Neural cell (in vitro differentiated cells): ENCODE data around the gene PTPRK. TPM values are rescaled to one million over a fixed set of nuclear protein-coding genes. Genes with fewer than 3 reads are reported as not detected.

Experiments used
- H2AFZ ChIP-seq: fragments of 200-600, 300-800 bp; sonication (generic), shearing (Covaris generic); 2 replicates; pipeline ENCODE4 v1.6.0; 2014; ENCODE audit warnings: low read depth, mild to moderate bottlenecking, antibody characterized with exemption, low read length, moderate library complexity
- H3F3A ChIP-seq: fragments of 200-600 bp; shearing (Covaris generic); 2 replicates; pipeline ENCODE4 v1.6.1; 2016; ENCODE audit warnings: mild to moderate bottlenecking, moderate library complexity, mixed read lengths, antibody characterized with exemption, low read length; ENCODE audit not compliant: insufficient read depth, poor library complexity, severe bottlenecking
- H3K27ac ChIP-seq: fragments of 200-600, 300-800 bp; sonication (generic), shearing (Covaris generic); 2 replicates; pipeline ENCODE4 v1.5.1; 2014; ENCODE audit warnings: mild to moderate bottlenecking, low read length, moderate library complexity
- H3K27me3 ChIP-seq: fragments of 300-800, 200-600 bp; sonication (generic), shearing (Covaris generic); 2 replicates; pipeline ENCODE4 v1.6.0; 2014; ENCODE audit warnings: mild to moderate bottlenecking, low read depth, low read length, moderate library complexity; ENCODE audit not compliant: insufficient read depth
- H3K36me3 ChIP-seq: fragments of 300-800, 200-600 bp; sonication (generic), shearing (Covaris generic); 2 replicates; pipeline ENCODE4 v1.5.1; 2014; ENCODE audit warnings: mild to moderate bottlenecking, antibody characterized with exemption, low read length, moderate library complexity; ENCODE audit not compliant: insufficient read depth
- H3K4me2 ChIP-seq: fragments of 300-800, 200-600 bp; sonication (generic), shearing (Covaris generic); 2 replicates; pipeline ENCODE4 v1.6.0; 2014; ENCODE audit warnings: mild to moderate bottlenecking, low read length
- H3K4me3 ChIP-seq: fragments of 300-800, 200-600 bp; sonication (generic), shearing (Covaris generic); 2 replicates; pipeline ENCODE4 v1.5.1; 2014; ENCODE audit warnings: mild to moderate bottlenecking, low read length, moderate library complexity
- H3K79me2 ChIP-seq: fragments of 200-600 bp; shearing (Covaris generic); replicated peaks from 2 replicates; pipeline ENCODE4 v1.6.0; 2014; ENCODE audit warnings: mild to moderate bottlenecking, low read length, moderate library complexity; ENCODE audit not compliant: insufficient read depth
- H3K9ac ChIP-seq: fragments of 300-800, 200-600 bp; sonication (generic), shearing (Covaris generic); 2 replicates; pipeline ENCODE4 v1.6.1; 2016; ENCODE audit warnings: mild to moderate bottlenecking, low read length, mixed read lengths
- H3K9me2 ChIP-seq: fragments of 200-600 bp; shearing (Covaris generic); 2 replicates; pipeline ENCODE4 v1.6.1; 2016; ENCODE audit warnings: mild to moderate bottlenecking, low read length, mixed read lengths; ENCODE audit not compliant: insufficient read depth
- H3K9me3 ChIP-seq: fragments of 200-600, 300-800 bp; sonication (generic), shearing (Covaris generic); 2 replicates; pipeline ENCODE4 v1.6.1; 2016; ENCODE audit warnings: mild to moderate bottlenecking, mixed run types, low read length, moderate library complexity, mixed read lengths
- H4K20me1 ChIP-seq: fragments of 200-600 bp; shearing (Covaris generic); 2 replicates; pipeline ENCODE4 v1.6.1; 2016; ENCODE audit warnings: mild to moderate bottlenecking, mixed run types; ENCODE audit not compliant: insufficient read depth
- EP300 ChIP-seq: fragments of 450-650 bp; conservative IDR thresholded peaks from 2 replicates; pipeline ENCODE4 v1.6.1; 2014; ENCODE audit warnings: antibody characterized with exemption, mild to moderate bottlenecking, moderate library complexity; ENCODE audit not compliant: poor library complexity, severe bottlenecking
- EZH2 ChIP-seq: fragments of 200-600, 300-800 bp; shearing (Covaris generic), sonication (generic); IDR thresholded peaks from 2 replicates; pipeline ENCODE4 v1.6.1; 2014; ENCODE audit warnings: antibody characterized with exemption, low read length, borderline replicate concordance, mild to moderate bottlenecking; ENCODE audit not compliant: insufficient read depth, poor library complexity, severe bottlenecking
- POLR2AphosphoS5 ChIP-seq: IDR thresholded peaks from 2 replicates; pipeline ENCODE4 v1.6.1; 2012
- REST ChIP-seq: IDR thresholded peaks from 2 replicates; pipeline ENCODE4 v1.6.1; 2012; ENCODE audit warnings: borderline replicate concordance
- SMC3 ChIP-seq: fragments of 450-650 bp; conservative IDR thresholded peaks from 2 replicates; pipeline ENCODE4 v1.6.1; 2014; ENCODE audit warnings: antibody characterized with exemption, mild to moderate bottlenecking, moderate library complexity; ENCODE audit not compliant: poor library complexity
- TAF1 ChIP-seq: IDR thresholded peaks from 2 replicates; pipeline ENCODE4 v1.6.1; 2012; ENCODE audit warnings: low read depth
- polyA plus RNA-seq: library from polyadenylated mRNA; depleted of rRNA; stranded (reverse); fragments of >200 nt; gene quantifications from 2 replicates; pipeline ENCODE4 v1.2.3, GENCODE V29; 2014
- TF ChIP-seq, protein P1 (sequence below): fragments of 450-650 bp; IDR thresholded peaks from 2 replicates; pipeline ENCODE4 v1.5.1; 2014; ENCODE audit warnings: antibody characterized with exemption, mild to moderate bottlenecking, moderate library complexity; ENCODE audit not compliant: poor library complexity, severe bottlenecking

The PTPRK gene
- polyA plus RNA-seq, 1 donor from 2014 or later = 10.4 TPM

DNA sequence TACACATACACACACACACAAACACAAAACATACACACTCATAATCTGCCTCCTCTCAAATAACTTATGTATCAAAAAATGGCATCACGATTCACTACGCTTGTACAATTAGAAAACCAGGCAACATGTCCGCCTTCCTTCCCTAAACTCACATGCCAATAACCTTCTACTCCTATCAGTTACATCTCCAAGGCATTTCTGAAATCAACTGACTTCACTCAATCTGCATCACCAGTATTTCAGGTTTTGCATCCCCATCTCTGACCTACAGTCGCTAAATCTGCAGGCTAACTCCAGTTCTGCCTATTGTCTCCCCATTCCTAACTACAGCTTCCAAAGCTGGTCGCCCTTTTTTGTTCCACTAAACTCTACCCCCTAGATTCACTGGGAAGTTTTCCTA is 217.5 kb downstream of the PTPRK start:
- Histone ChIP-seq H3K27ac (no peak overlapping the region), H3K9me3 (no peaks in the 10 kb centered on the region), H4K20me1 (no peaks in the 10 kb centered on the region), H3K4me3 (no peak overlapping the region), H3K27me3 (no peaks in the 10 kb centered on the region), H3F3A (no peaks in the 10 kb centered on the region), H3K36me3 (no peaks in the 10 kb centered on the region), H3K4me2 (no peak overlapping the region), H3K9me2 (no peaks in the 10 kb centered on the region), H3K79me2 (no peaks in the 10 kb centered on the region), H3K9ac (no peak overlapping the region), H2AFZ (no peak overlapping the region)
- TF ChIP-seq POLR2AphosphoS5 (no peak), EZH2 (no peak), TAF1 (no peak)
- TF ChIP-seq, protein P1, sequence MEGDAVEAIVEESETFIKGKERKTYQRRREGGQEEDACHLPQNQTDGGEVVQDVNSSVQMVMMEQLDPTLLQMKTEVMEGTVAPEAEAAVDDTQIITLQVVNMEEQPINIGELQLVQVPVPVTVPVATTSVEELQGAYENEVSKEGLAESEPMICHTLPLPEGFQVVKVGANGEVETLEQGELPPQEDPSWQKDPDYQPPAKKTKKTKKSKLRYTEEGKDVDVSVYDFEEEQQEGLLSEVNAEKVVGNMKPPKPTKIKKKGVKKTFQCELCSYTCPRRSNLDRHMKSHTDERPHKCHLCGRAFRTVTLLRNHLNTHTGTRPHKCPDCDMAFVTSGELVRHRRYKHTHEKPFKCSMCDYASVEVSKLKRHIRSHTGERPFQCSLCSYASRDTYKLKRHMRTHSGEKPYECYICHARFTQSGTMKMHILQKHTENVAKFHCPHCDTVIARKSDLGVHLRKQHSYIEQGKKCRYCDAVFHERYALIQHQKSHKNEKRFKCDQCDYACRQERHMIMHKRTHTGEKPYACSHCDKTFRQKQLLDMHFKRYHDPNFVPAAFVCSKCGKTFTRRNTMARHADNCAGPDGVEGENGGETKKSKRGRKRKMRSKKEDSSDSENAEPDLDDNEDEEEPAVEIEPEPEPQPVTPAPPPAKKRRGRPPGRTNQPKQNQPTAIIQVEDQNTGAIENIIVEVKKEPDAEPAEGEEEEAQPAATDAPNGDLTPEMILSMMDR = no peak

GRCh38 chr6:128295670-128296069 is 224.7 kb downstream of the PTPRK start:
- H3K36me3 ChIP-seq = no peaks in the 10 kb centered on the region
- no peaks in the 10 kb centered on the region for H4K20me1 ChIP-seq
- no peaks in the 10 kb centered on the region for H3F3A ChIP-seq
- TF ChIP-seq SMC3 (no peak), REST (no peak), TAF1 (no peak), EP300 (no peak)
- TF ChIP-seq, protein P1 = no peak
- H3K9me3 ChIP-seq = no peaks in the 10 kb centered on the region
- no peak overlapping the region for H3K27ac ChIP-seq
- H3K27me3 ChIP-seq = no peaks in the 10 kb centered on the region
- no peaks in the 10 kb centered on the region for H3K79me2 ChIP-seq
- no peak overlapping the region for H3K4me3 ChIP-seq
- H2AFZ ChIP-seq = no peak overlapping the region
- no peaks in the 10 kb centered on the region for H3K9me2 ChIP-seq
- H3K4me2 ChIP-seq = no peak overlapping the region
- H3K9ac ChIP-seq = no peak overlapping the region
